HEK293T (cell line): ENCODE data around the gene UBA3.

Experiments
- BHLHE40 ChIP-seq: fragments of 450-650 bp; IDR thresholded peaks from 2 replicates; pipeline ENCODE4 v1.6.1; 2016; ENCODE audit warnings: mild to moderate bottlenecking, moderate library complexity, borderline replicate concordance
- FOXA1 ChIP-seq: fragments of 450-650 bp; IDR thresholded peaks from 2 replicates; pipeline ENCODE4 v1.6.1; 2016; ENCODE audit warnings: mild to moderate bottlenecking
- L3MBTL2 ChIP-seq: fragments of 450-650 bp; conservative IDR thresholded peaks from 2 replicates; pipeline ENCODE4 v1.6.1; 2016; ENCODE audit warnings: mild to moderate bottlenecking
- ZNF384 ChIP-seq: fragments of 450-650 bp; IDR thresholded peaks from 2 replicates; pipeline ENCODE4 v1.6.1; 2016
- TF ChIP-seq, protein P1 (sequence below): fragments of 450-650 bp; IDR thresholded peaks from 2 replicates; pipeline ENCODE4 v1.6.1; 2016

DNA sequence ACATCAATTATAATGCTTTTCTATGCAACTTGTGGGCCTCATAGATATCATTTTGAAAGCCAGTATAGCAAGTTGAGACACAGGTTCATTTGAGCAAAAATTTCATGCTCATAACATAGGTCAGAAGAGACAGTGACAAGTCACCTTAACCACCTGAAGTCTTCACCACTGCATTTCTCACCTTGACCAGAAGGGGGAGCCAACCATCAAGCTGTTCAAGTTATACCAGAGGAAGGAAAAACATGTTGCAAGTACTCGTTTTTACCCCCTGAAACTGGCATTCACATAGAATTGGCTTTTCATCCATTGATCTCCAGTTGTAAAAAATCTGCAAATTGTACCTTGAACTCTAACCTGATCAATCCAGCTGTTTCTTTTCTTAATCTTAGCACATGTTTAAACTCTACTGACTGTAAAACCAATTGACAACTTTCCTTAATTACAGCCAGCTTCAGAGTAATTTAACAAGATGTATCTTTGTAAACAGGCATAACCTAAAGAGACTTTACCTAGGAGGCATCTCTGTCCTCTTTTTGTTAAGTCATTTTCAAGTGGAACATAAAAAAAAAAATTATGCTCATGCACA, 40.8 kb upstream of the UBA3 start:
- TF ChIP-seq, protein P1, sequence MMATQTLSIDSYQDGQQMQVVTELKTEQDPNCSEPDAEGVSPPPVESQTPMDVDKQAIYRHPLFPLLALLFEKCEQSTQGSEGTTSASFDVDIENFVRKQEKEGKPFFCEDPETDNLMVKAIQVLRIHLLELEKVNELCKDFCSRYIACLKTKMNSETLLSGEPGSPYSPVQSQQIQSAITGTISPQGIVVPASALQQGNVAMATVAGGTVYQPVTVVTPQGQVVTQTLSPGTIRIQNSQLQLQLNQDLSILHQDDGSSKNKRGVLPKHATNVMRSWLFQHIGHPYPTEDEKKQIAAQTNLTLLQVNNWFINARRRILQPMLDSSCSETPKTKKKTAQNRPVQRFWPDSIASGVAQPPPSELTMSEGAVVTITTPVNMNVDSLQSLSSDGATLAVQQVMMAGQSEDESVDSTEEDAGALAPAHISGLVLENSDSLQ = peak; percentile 12; the same call in 1 of the 2 replicates
- TF ChIP-seq ZNF384 (no peak), FOXA1 (no peak), BHLHE40 (no peak), L3MBTL2 (no peak)
